Activated CD8-positive, alpha-beta memory T cell treated with anti-CD3 and anti-CD28 coated beads for 36 hours (primary cell): Measurements from ENCODE around the gene NRXN3. TPM values are rescaled to one million over a fixed set of nuclear protein-coding genes. Genes with fewer than 3 reads are reported as not detected.

Source experiments
- CTCF ChIA-PET: fragments of 350-600 bp; sonication (Branson Sonifier 250); formaldehyde crosslinking; loops from one replicate; lab custom pipeline; 2021; ENCODE audit warnings: antibody characterized with exemption; lab: Charles Lee
- POLR2A ChIA-PET: fragments of 350-600 bp; sonication (Branson Sonifier 250); formaldehyde crosslinking; loops from one replicate; lab custom pipeline; 2021; ENCODE audit warnings: antibody characterized with exemption; lab: Charles Lee
- total RNA-seq, 2 experiments: library from RNA; stranded (reverse); gene quantifications; one replicate each; pipeline ENCODE4 v1.2.3, GENCODE V29; 2021

Gene NRXN3
- total RNA-seq, 2 experiments from 2014 or later = not detected

DNA sequence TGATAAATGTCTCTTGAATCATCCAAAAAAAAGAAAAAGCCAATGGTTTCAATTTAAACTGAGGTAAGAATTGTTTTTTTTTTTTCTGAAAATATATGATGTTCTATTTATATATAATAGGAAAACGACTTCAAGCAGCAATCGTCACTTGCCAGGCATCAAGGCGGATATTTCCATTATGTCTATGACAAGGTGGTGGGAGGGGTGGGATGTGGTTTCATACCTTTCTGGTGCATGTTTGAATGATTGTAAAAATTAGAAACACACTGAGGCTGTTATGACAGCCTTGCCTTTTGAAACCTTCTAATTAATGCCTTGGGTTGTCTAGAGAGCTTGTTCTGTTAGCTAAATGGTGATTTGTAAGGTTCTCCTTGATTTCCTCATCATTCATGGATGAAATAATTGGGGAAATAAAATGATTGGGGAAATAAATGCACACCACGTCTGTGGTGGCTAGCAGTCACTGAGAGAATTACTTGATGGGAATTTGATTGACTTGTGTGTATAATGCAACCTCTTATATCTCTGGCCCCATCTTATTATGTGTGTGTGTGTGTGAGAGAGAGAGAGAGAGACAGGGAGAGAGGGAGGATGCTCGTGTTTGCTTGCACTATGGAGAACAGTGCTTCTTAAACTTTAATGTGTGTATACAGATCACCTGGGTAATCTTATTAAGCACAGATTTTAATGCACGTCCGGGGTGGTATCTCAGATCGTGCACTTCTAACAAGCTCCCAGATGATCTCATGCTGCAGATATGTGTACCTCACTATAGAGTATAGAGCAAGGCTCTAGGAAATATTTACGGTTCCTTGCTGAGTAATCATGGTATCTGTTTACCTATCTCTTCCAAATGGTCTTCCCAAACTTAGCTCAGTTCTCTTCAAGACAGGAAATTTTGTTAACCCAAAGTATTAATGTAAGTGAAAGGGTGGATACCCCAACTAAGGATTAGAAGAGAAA is 1538.5 kb downstream of the NRXN3 start:
- ChIA-PET POLR2A (no interaction called here), CTCF (no interaction called here)

DNA sequence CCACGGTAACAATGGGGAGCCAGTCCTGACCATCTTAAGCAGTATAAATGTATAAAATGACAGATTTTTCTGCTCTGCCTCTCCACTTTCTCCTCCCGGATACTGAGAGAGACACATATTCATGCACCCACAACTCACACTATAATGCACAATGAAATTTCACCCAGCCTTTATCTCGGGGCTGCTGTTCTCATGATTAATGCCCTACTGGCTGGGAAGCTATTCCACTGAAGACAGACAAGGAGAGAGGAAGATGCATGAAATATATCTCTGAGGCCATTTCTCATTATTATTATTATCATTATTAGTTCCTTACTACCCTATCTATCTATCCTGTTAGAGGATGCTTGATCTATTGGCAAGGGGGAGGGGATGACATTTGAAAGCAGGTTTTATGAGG is 1539.4 kb downstream of the NRXN3 start:
- ChIA-PET POLR2A (no interaction called here), CTCF (no interaction called here)

DNA sequence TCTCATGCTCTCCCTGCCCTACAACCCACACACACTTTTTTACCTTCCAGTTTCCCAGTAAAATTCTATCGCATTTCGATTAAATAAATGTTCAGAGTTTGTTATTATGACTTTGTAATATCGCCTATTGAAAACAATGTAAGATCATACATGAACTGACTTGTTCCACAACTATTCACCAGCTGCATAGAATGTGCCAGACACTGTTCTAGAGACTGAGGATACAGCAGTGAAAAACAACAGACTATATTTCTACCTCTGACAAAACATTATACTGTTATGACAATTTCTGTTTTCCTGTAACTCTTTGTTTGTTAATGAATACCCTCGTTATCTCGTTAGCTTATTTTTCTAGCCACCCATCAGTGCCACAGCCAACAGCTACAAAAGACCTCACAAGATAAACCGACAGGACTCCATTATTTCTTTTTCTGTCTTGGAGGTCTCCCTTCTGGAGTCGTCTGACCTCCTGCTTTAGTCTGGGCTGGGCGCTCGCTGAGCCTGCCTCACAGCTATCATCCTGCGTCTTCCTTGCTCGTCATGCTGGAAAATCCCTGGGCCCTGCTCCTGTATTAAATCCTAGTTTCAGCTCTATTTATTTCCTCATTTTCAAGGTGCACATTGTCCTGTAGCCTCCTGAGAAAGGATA is 1542.3 kb downstream of the NRXN3 start:
- POLR2A ChIA-PET = no interaction called here
- CTCF ChIA-PET = no interaction called here

DNA sequence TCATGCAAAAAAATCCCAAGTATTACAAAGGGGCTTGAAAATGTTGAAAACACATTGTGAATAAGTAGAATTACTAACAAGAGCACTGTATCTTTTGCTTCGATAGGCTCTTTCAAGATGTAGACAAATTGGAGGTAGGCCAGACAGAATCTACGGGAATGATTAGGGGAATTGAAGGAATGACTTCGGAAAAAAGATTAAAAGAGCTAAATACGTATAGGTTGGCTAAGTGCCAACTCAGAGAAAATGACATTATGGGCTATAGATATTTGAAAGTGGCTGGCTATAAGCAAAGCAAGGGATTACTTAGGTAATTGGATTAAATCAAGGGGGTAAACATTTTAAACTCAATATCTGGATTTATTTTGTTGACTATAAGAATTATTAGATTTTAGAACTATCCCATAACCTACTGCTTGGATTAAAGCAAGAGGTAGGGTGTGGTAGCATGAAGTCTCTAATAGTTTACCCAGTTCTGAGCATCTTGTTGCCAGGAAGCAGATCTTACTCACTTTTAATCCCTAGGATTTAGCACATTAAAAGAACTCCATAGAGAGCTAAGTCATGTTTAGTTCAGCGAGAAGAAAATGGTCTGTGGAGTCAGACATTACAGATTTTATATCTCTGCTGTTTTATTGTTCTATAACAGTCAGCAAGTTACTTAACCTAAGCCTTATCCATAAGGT is 1551.4 kb downstream of the NRXN3 start:
- ChIA-PET CTCF (no interaction called here), POLR2A (no interaction called here)

DNA sequence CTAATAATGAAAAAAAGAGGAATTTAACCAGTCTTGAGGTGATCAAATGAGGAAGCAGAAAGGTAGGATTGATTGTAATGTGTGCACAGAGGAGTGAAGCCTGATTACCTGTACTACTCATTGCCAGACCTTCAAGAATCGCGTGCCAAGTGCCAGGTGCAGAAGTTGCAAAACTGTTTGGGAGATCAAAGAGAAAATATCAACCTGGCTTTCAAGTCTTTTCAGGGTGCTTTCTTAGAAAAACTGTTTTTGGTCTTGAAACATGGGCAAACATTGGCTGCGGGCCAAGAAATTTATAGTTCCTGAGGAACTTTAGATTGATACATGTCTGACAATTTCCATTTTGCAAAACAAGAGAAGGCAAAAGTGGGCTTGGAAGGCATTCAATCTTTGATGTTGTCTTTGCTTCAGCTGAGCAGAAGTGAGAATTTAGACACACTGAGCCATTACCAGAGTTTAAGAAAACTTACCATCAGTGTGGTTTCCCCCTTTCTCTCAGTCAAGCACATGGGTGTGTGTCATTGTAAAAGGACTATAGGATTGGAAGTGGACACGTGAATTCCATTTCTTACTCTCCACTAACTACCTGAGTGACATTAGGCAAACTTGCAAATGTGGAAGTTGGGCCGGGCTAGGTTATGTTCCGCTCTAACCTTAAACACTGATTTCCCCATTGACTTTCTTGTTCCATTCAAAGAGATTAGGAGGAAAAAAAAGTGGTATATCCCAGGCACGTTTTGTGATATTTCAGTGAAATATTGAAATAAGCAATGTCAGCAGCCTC is 1555.0 kb downstream of the NRXN3 start:
- CTCF ChIA-PET = no interaction called here
- POLR2A ChIA-PET = no interaction called here

DNA sequence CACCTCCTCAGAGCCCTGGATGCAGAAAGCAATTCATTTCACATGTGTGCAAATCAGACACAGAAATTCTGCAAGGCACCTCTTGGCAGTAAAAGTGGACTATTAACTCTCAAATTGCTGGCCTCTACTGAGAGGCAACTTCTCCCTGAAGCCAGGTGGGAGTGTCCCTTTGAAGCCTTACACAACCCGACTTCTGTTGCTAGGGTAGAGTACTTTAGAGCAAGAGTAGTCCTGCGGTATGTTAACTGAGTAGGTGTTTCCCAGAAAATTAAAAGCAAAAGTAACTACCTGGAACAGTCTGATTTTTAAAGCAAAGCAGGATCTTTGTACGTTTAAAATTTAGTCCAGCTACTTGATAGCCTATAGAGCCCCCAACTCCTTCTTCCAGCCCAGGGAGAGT is 1557.7 kb downstream of the NRXN3 start:
- POLR2A ChIA-PET = no interaction called here
- CTCF ChIA-PET = no interaction called here

DNA sequence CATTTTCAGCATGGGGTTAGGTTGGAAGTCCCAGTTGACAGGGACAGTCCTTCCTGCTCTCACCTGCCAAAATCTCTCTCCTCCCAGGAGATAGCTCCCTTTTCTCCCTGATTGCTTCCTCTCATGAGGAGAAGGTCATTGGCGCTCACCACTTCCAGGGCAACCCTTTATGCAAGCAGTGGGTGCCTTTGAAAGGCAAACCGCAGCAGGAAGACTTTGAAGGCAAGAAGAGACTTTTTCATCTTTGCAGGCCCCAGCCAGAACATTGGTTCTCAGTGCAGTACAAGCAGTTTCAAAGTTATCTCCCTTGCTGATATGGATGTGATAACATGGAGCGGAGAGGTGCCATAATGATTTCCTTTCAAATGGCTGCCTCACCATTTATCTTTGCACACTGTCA is 1558.2 kb downstream of the NRXN3 start:
- ChIA-PET CTCF (no interaction called here), POLR2A (no interaction called here)

DNA sequence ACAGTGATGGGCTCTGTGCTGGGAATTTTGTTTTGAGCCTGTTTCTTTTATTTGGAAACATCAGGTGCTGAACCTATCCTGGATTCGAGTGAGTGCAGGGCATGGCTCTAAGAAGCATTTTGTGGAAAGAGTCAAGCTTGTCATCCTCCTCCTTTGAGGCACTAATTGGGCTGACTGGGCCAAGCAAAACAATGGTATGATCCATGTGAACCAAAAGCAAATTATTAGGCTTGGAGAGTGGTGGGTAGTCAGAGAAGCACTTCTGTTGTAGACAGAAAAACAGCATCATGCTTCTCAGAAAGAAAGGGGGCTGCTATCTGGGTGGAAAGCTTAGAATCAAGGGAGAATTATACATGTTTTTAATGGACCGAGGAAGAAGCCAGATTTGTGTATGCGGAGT is 1559.6 kb downstream of the NRXN3 start:
- POLR2A ChIA-PET = no interaction called here
- CTCF ChIA-PET = no interaction called here

DNA sequence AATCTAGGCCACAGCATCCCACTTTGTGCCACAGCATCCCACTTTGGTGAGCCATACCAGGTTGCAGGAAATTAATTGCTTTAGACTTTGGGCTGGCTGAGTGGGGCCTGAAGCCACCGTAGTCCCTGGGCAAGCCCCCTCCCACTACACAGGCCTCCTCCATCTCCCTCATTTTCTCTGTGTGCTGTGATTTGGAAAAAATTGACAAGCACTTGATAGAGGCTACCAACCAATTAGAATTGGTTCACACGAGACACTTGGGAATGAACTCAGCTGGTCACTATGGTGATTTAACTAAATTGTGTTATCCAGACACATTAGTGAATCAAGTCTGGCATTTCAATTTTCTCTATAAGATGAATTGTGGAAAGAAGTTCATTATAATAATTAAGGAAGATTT is 1560.0 kb downstream of the NRXN3 start:
- ChIA-PET CTCF (no interaction called here), POLR2A (no interaction called here)

DNA sequence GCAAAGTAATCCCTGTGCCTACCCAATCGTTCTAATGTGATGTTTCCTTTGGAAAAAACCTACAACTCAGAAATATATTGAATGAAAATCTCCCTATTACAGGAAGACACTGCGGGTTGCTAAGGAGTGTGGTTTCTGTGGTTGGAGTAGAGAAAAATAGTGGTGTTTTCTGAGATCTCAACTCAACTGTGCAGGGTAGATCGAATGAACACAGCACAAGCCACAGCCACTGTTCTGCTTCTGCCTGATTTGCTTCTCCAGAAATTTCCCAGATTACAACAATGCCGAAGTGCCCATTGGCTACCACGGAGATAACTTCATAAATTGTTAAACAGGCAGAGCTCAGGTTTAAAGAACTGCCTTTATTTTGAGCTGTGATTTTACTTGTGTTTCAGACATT is 1560.8 kb downstream of the NRXN3 start:
- POLR2A ChIA-PET = no interaction called here
- CTCF ChIA-PET = no interaction called here

DNA sequence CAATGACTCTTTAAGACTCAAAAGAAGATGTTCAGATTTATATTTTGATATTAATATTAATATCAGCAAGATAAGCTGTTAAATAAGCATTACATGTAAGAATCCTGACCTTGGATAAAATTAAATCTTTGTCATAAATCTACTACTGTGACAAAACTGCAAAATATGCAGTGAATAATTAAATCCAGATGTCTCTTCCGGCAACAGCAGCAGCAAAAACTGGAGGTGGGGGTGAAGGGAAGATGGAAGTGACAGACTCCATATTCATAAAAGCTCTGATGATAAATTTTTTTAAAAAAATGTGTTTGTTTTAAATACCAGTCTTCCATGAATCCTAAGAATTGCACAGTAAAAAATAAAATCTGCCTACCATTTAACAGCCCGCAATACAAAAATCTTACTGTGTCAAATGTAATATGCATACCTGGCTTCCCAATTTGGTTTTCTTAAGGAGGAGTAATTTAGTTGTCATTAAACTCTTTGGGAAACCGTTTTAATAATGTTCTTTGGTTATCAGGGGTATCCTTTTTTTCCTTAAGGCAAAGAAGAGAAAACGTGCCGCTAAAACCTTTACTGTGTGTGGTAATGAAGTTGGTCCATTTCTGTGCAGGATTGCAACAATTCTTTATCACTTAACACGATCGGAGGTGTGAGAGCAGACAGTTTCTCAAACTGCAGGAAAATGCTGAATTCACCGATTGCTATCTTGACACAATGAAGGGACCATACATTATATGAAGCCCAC is 1562.9 kb downstream of the NRXN3 start:
- CTCF ChIA-PET = no interaction called here

DNA sequence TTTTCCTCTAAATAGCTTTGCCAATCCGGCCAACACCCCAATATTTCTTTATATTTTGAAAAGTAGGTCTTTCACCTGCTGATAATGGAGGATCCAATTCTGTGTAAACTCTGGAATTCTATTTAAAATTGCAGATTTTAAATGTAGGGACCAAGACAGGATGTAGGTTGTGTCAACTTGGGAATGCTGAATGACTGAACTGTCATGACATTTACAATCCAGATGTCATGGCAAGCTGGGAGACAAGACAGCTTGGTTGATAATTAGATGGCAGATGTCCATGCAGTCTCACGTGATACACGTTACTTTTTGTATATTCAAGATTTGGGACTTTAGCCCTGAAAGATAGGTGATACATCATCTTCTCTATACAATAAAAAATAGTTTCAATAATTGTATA is 1564.0 kb downstream of the NRXN3 start:
- ChIA-PET CTCF (no interaction called here), POLR2A (no interaction called here)

More for the DNA sequence above, 1562.9 kb downstream of the NRXN3 start:
- POLR2A ChIA-PET = no interaction called here

DNA sequence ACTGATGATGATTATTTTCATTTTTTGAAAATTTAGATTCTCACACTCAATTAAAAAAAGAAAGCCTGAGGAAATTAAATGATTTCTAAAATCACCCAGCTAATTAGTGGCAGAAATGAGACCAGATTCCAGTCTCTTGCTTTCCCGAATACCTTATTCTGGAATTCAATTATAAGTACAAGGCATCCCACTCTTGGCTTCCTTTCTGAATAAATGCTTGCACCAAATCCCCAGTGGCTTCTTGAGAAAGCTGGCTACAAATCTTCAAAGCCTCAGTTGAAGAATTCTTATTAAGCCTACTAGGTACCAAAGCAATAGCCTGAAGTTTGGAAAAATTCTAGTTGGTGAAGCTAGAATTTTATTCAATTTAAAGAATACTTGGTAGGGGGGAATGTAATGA is 1564.5 kb downstream of the NRXN3 start:
- ChIA-PET POLR2A (no interaction called here), CTCF (no interaction called here)

DNA sequence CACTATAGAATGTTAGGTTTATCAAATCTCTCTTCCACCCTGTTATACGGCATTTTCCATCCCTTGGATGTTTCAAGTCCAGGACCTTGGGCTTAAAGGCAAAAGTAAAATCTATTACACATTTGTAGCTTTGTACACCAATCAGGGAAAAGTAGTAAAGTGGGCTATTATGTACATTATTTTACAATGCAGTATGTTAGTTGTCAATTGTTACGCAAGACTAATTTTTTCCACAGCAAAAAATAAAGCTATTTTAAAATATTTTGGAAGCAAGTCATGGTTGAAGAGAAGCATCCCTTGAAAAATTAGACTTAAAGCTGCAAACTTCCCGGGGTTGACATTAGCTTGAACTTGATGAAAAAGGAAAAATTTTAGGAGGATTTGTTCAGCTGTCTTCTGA is 1564.9 kb downstream of the NRXN3 start:
- CTCF ChIA-PET = no interaction called here
- POLR2A ChIA-PET = no interaction called here

DNA sequence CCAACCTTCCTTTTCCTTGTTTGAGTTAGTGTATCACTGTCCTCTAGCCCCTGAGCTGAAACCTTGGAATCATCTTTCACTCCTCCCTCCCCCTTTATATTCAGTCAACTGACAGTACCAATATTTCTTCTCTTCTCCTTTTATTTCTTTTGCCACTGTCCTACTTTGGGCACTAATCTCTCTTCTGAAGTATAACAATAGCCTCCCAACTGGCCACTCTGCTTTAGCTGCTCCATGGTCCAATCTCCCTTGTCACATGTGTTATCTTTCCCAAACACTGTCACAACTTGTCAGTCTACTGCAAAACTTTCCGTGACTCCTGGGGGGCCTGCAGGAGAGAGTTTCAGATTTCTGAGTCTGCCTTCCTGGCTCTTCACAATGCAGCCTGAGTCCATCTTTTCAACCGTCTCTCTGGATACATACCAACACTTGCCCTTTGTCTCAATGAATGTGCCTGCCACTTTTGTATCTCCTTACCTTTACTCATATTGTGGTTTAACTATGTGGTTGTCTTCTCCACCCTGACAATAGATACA is 1570.0 kb downstream of the NRXN3 start:
- ChIA-PET CTCF (no interaction called here), POLR2A (no interaction called here)

DNA sequence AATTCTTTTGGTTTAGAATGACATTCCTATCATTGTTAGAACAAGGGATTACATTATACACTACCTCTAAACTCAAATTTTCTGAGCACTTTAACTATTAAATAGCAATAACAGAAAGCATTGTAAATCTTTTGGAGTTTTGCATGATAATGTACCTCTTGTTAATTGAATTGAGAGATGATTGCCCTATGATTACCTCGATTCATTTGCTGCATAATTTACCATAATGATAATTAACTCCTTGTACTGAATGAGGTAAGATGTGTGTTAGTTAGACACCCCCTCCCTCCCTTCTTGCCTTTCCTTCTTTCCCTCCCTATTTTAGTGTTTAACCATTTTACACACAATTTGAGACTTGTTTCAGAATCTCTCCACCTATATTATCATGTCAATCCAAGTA is 1572.0 kb downstream of the NRXN3 start:
- ChIA-PET POLR2A (no interaction called here), CTCF (no interaction called here)

DNA sequence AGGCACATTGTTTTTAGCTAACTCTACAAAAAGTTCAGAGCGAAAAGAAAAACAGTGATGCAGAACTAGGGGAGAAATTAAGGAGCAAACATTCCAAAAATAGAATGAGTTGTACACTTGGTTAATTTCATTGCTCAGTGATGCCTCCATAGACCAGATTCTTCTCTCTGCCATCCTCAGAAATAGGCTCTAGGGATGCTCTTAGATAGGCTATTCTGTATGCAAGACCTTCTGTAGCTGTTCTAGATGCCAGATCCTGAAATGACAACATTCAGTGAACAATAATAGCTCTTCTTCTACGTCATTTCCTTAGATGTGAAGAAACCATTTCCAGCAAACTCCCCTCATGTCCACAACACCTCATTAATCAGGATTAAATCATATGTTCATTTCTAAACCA is 1574.9 kb downstream of the NRXN3 start:
- CTCF ChIA-PET = no interaction called here
- POLR2A ChIA-PET = no interaction called here

DNA sequence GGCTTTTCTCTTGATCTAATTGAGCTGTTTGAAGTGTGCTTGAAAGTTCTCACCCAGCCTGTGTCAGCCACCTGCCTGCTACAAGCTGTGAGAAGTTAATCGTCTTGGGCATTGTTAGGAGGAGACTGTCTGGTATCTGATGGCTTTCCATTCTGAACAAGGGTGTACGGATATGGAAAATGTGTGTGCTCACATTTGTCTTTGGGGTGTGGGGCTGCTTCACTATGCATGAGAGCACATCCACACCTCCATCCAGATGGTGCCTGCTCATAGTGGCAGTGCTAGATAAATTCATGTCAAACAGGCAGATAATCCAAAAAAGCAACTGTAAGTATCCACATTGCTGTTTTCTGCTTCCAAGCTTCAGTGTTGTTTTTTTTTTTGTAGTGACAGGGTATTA is 1578.9 kb downstream of the NRXN3 start:
- ChIA-PET POLR2A (no interaction called here), CTCF (no interaction called here)

DNA sequence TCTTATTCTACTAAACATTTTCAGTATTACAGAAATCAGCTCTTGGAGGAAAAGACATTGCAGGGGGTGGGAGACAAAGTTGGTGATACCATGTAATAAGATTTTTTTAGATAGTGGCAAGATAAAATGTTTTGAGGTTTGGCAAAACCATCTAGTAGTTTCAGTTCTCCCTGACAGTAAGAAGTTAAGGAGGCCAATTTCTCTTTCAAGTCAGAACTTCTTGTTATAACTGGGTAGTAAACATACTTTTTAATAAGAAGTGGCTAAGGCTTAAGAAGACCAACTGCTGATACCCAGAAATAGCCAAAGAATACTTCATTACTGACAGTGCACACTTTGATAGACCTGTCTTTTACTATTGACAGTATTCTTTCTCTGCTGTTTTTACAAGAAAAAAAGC is 1588.8 kb downstream of the NRXN3 start:
- CTCF ChIA-PET = no interaction called here
- POLR2A ChIA-PET = no interaction called here
